ENCODE results near the gene CCL17. TPM values are rescaled to one million over a fixed set of nuclear protein-coding genes. Genes with fewer than 3 reads are reported as not detected.

The CCL17 gene
- total and polyA plus RNA-seq, 10 of the 15 experiments (the other 5 are each of a cell fraction or from before 2014, with no cell fraction given) = 1.2 to 84.9 (median 34.2) TPM

DNA sequence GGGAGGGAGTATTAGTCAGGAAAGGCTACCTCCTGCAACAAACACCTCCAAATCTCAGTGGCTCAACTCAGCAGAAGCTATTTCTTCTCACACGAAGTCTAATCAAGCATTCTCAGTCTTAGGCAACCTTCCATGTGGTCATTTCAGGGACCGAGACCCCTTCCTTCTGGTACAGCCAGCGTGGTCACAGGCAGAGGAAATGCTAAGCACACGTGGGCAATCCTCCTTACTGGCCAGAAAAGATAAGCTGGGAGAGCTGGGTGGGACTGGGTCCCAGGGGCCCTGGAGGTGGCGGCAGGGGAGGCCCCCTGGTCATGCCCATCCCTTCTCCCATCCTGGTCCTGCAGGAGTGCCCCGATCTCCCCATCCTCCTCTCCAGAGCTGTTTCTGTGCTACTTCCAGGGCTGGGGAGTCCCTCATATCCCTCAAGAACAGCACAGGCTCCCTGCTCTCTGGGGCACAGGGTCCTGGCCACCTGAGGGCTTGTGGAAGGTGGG is 38.0 kb upstream of the CCL17 start (continued):
- TF ChIP-seq, protein P1, sequence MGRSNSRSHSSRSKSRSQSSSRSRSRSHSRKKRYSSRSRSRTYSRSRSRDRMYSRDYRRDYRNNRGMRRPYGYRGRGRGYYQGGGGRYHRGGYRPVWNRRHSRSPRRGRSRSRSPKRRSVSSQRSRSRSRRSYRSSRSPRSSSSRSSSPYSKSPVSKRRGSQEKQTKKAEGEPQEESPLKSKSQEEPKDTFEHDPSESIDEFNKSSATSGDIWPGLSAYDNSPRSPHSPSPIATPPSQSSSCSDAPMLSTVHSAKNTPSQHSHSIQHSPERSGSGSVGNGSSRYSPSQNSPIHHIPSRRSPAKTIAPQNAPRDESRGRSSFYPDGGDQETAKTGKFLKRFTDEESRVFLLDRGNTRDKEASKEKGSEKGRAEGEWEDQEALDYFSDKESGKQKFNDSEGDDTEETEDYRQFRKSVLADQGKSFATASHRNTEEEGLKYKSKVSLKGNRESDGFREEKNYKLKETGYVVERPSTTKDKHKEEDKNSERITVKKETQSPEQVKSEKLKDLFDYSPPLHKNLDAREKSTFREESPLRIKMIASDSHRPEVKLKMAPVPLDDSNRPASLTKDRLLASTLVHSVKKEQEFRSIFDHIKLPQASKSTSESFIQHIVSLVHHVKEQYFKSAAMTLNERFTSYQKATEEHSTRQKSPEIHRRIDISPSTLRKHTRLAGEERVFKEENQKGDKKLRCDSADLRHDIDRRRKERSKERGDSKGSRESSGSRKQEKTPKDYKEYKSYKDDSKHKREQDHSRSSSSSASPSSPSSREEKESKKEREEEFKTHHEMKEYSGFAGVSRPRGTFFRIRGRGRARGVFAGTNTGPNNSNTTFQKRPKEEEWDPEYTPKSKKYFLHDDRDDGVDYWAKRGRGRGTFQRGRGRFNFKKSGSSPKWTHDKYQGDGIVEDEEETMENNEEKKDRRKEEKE (IDR thresholded peaks at IDR 0.05) = no peak
- peak in 1 of 2 experiments; percentile 32; a peak in 1 of 3 replicates for TF ChIP-seq EGR1 (IDR thresholded peaks at IDR 0.05; ENCODE audit: borderline replicate concordance in 1 of 2, low read depth in 2 of 2, low read length in 2 of 2)
- TF ChIP-seq MTA3 (IDR thresholded peaks at IDR 0.05; ENCODE audit: borderline replicate concordance, low read length) = peak; percentile 93
- 0 out of 2 replicates have a peak, but pooled peaks have one; percentile 7 for TF ChIP-seq CREB1 (IDR thresholded peaks at IDR 0.05; ENCODE audit: low read depth)

DNA sequence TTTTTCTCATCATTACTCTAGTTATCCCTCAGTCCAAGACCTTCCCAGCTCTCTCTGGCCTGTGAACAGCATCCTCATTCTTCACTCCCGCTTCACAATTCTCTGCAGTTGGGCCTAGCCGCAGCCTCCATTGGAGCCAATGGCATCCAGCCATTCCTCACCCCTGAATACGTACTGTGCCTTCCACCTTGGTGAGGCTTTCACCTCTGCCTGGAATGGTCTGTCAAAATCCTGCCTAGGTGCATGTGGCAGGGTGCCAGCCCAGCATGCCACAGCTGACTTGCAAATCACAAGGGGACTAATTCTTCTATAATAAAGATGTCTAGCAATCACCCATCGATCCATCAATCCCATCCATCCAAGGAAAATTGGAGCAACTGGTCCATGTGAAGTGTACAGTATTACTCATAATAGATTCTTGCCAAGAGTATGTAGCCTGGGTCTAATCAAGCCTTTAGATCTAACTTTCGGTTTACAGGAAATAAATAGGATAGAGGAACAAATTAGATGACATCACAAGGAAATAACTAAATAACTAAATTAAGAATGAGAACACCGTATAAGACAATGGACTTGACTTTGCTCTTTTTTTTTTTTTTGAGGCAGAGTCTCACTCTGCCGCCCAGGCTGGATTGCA is 37.3 kb upstream of the CCL17 start:
- no peak overlapping the region for H2AFZ ChIP-seq (ENCODE audit: control insufficient read depth, low read depth, low read length)
- no peaks in the 10 kb centered on the region for H3K9me3 ChIP-seq (replicated peaks; ENCODE audit: control insufficient read depth, insufficient read depth, low read length)
- ChIA-PET CTCF (interaction anchor here (1.3 to 1.4 kb wide), 2 partner anchors 10 to 50 kb away, joined by 4 to 6 read pairs; no protein-coding TSS in a partner anchor), POLR2A (interaction anchor here (0.6 to 1.4 kb wide), 4 partner anchors 10 to 91 kb away, joined by 3 to 6 read pairs (median 4); no protein-coding TSS in a partner anchor), RAD21 (ENCODE audit: unreplicated experiment) (interaction anchor here (1.2 to 2.4 kb wide), 5 partner anchors 8 to 50 kb away, joined by 3 to 11 read pairs (median 6); no protein-coding TSS in a partner anchor), SMC1A (ENCODE audit: uncharacterized antibody, unreplicated experiment) (interaction anchor here (0.9 to 1.0 kb wide), 2 partner anchors 45 to 63 kb away, joined by 3 to 4 read pairs; no protein-coding TSS in a partner anchor)
- no TSS peak for BruUV-seq (replicated peaks)
- H3K4me1 ChIP-seq (ENCODE audit: control insufficient read depth, insufficient read depth, low read length) = no peaks in the 10 kb centered on the region
- H3K36me3 ChIP-seq (ENCODE audit: control insufficient read depth in 2 of 2, insufficient read depth in 2 of 2, low read length in 1 of 2) = no peaks in the 10 kb centered on the region; a peak in 1 of 4 replicates
- TF ChIP-seq, protein P2, sequence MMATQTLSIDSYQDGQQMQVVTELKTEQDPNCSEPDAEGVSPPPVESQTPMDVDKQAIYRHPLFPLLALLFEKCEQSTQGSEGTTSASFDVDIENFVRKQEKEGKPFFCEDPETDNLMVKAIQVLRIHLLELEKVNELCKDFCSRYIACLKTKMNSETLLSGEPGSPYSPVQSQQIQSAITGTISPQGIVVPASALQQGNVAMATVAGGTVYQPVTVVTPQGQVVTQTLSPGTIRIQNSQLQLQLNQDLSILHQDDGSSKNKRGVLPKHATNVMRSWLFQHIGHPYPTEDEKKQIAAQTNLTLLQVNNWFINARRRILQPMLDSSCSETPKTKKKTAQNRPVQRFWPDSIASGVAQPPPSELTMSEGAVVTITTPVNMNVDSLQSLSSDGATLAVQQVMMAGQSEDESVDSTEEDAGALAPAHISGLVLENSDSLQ (IDR thresholded peaks at IDR 0.05) = no peak
- TF ChIP-seq POLR2AphosphoS5 (IDR thresholded peaks at IDR 0.05; ENCODE audit: low read length) (no peak), MTA3 (IDR thresholded peaks at IDR 0.05; ENCODE audit: borderline replicate concordance, low read length) (peak; percentile 21; the same call in 1 of the 2 replicates), POLR2AphosphoS2 (IDR thresholded peaks at IDR 0.05; ENCODE audit: low read depth, low read length) (peak; percentile 50; the same call in 1 of the 2 replicates), SREBF2 (IDR thresholded peaks at IDR 0.05; ENCODE audit: low read length) (no peak), SMAD5 (IDR thresholded peaks at IDR 0.05; ENCODE audit: low read depth) (peak; percentile 55; the same call in 1 of the 2 replicates), NBN (IDR thresholded peaks at IDR 0.05) (no peak)
- TF ChIP-seq, protein P3, sequence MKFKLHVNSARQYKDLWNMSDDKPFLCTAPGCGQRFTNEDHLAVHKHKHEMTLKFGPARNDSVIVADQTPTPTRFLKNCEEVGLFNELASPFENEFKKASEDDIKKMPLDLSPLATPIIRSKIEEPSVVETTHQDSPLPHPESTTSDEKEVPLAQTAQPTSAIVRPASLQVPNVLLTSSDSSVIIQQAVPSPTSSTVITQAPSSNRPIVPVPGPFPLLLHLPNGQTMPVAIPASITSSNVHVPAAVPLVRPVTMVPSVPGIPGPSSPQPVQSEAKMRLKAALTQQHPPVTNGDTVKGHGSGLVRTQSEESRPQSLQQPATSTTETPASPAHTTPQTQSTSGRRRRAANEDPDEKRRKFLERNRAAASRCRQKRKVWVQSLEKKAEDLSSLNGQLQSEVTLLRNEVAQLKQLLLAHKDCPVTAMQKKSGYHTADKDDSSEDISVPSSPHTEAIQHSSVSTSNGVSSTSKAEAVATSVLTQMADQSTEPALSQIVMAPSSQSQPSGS (IDR thresholded peaks at IDR 0.05; ENCODE audit: low read length) = 0 out of 2 replicates have a peak, but pooled peaks have one; percentile 16
- no peak overlapping the region for H3K4me2 ChIP-seq (ENCODE audit: control insufficient read depth, insufficient read depth)
- ATAC-seq (no peak), DNase-seq (ENCODE audit: low read depth, low spot score) (no peak), FAIRE-seq (no peak)
- no peak overlapping the region for H3K9ac ChIP-seq (ENCODE audit: control insufficient read depth, insufficient read depth, low read length)
- in situ Hi-C loops (cut with MboI) = no loop called here
- intact Hi-C loops (cut with micrococcal nuclease; ENCODE audit: unreplicated experiment) = no loop called here
- 70% methylated on average over 7 of the region's 7 CpGs for WGBS (ENCODE audit: insufficient coverage, insufficient replicate concordance, low lambda C conversion rate, missing lambda C conversion rate)
- H3K4me3 ChIP-seq = no peak overlapping the region
- H3K79me2 ChIP-seq (ENCODE audit: control insufficient read depth, insufficient read depth, low read length) = no peaks in the 10 kb centered on the region
- no peak overlapping the region for H3K27ac ChIP-seq (ENCODE audit: control insufficient read depth, insufficient read depth)
- H3K27me3 ChIP-seq (replicated peaks in 1 of 2; ENCODE audit: control insufficient read depth in 2 of 2, insufficient read depth in 2 of 2, low read length in 1 of 2) = no peaks in the 10 kb centered on the region
- no peaks in the 10 kb centered on the region for H4K20me1 ChIP-seq (ENCODE audit: control insufficient read depth, insufficient read depth)
